Upper lobe of left lung (tissue), 4 donors: ENCODE measurements around the gene NLRP7.

Experiments
- EP300 ChIP-seq, 4 donors: sonication (generic); formaldehyde crosslinking; IDR thresholded peaks; one replicate each; pipeline ENCODE4 v1.5.1; 2017; ENCODE audit warnings: antibody characterized with exemption in 4 of 4, control low read depth in 2 of 4
- TF ChIP-seq, protein P1 (sequence below), 6 experiments: fragments of 450-650 bp in 4 of 6; fragments of 200-600 bp in 2 of 6; sonication (generic) in 2 of 6; IDR thresholded peaks; one replicate each; pipeline ENCODE4 v1.5.1; 2016 to 2019; ENCODE audit warnings: antibody characterized with exemption in 6 of 6

DNA sequence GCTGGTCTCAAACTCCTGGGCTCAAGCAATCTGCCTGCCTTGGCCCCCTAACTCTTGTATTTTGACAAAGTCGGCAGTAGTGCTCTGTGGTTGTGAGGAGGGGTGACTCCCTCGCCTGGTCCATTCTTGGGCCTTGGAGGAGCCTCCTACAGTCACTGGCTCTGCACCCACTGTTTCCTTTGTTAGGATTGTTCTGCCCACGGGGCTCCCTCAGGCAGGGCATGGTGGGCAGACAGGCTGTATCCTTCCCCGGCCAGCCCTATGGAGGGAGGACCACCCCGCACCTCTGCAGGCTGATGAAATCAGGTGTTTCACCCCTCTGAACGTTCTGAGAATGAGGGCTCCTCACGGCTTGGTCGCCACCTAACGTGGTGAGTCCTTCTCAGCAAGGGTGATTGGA lies 64.1 kb downstream of the NLRP7 start:
- TF ChIP-seq, protein P1, sequence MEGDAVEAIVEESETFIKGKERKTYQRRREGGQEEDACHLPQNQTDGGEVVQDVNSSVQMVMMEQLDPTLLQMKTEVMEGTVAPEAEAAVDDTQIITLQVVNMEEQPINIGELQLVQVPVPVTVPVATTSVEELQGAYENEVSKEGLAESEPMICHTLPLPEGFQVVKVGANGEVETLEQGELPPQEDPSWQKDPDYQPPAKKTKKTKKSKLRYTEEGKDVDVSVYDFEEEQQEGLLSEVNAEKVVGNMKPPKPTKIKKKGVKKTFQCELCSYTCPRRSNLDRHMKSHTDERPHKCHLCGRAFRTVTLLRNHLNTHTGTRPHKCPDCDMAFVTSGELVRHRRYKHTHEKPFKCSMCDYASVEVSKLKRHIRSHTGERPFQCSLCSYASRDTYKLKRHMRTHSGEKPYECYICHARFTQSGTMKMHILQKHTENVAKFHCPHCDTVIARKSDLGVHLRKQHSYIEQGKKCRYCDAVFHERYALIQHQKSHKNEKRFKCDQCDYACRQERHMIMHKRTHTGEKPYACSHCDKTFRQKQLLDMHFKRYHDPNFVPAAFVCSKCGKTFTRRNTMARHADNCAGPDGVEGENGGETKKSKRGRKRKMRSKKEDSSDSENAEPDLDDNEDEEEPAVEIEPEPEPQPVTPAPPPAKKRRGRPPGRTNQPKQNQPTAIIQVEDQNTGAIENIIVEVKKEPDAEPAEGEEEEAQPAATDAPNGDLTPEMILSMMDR (IDR thresholded peaks at IDR 0.05) = no peak
- no peak for TF ChIP-seq EP300 (IDR thresholded peaks at IDR 0.05)
